ENCODE data around the gene WNT8B.
A peak's percentile ranks its signal among the peaks of the same experiment; 100 is the strongest.

The WNT8B gene

GRCh38 chr10:100462709-100463108, at the start of gene WNT8B:
Gene WNT8B (plus strand): TSS chr10:100463009. CDS start chr10:100463169, 160 bp downstream.
- no peak for DNase-seq

GRCh38 chr10:100413173-100413572, 49.6 kb upstream of the WNT8B start:
- no peak for DNase-seq

- DNase-seq: no peak
Measured at GRCh38 chr10:100419911-100420449, 42.8 kb upstream of the WNT8B start.

DNA sequence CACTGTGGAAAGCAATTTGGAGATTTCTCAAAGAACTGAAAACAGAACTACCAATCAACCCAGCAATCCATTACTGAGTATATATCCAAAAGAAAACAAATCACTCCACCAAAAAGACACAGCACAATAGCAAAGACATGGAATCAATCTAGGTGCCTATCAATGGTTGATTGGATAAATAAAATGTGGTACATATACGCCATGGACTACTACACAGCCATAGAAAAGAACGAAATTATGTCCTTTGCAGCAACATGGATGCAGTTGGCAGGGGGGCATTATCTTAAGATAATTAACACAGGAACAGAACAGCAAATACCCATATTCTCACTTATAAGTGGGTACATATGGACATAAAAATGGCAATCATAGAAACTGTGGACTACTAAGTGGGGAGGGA, 35.4 kb upstream of the WNT8B start:
- DNase-seq: no peak

- peak; percentile 57 for DNase-seq
Measured at GRCh38 chr10:100433253-100434240, 29.3 kb upstream of the WNT8B start.

- no peak for DNase-seq
Measured at GRCh38 chr10:100436255-100436654, 26.6 kb upstream of the WNT8B start.

DNA sequence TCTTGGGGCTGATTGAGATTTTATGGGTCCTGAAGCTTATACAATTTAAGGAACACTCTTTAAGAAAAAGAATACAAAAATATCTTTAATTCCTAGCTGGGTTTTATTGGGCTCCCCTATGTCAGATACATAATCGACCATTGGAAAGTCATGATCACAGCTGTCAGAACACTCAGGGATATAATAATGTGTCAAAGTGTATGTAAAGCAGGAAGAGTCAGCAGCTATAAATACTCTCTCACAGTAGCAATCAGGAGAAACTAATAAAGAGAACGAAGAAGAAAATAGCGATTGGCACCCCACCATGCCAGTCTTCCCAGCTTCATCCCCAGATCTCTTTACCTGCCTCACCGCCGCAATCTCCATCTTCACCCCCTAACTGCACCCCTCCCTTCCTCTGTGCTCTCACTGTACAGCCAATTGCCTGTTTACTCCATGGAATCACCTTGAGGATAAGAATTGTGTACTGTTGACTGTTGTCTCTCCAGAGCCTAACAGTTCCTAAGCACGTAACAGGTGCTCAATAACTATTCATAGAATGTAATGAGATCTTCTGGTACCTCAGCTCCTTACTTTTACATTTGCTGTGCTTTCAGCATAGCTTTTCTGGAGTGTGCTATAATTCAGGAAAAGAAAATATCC, 24.0 kb upstream of the WNT8B start:
- DNase-seq: no peak

DNA sequence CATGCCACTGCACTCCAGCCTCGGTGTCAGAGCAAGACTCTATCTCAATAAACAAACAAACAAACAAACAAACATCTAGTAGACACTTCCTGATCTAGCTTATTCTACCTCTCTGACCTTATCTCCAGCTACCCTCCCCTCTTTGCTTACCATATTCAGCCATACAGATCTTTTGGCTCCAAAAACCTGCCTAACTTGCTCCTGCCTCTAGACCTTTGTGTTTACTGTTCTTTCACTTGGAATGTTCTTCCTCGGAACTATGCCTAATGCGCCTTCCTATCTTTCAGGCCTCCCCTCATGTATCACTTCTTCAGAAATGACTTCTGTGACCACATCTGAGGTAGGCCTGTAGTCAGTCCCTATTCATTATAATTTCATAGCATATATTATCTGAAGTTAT, 20.3 kb upstream of the WNT8B start:
- no peak for DNase-seq

GRCh38 chr10:100446130-100446761, 16.6 kb upstream of the WNT8B start:
- DNase-seq: no peak

DNA sequence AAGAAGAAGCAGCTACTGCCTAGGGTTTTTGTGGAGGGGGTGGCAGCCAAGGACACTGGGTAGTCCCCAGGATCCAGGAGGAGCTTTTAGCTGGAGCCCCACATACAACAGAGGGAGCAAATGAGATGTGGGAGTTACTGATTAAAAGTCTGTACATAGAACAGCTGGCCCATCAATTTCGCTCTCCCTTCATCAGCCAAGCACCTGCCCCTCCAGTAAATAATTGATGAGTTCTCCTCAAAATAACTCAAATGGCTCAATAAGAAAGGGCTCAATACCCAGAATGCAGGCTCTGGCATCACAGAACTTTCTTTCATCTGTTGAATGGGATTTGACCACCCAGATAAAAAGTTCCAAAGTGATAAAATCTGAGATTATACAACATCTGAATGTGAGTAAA, 15.1 kb upstream of the WNT8B start:
- DNase-seq: no peak

DNA sequence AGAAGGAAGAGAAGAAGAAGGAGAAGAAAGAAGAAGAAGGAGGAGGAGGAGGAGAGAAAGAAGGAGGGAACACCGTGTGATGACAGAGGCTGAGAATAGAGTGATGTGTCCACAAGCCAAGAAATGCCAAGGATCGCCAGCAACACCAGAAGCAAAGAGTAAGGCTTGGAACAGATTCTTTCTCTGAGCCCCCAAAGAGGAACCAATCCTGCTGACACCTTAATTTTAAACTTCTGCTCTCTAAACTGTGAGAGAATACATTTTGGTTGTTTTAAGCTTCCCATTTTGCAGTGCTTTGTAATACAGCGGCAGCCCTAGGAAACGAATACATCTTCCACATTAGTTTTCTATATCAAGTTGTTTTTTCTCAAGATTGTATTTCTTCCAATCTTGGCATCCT, 13.9 kb upstream of the WNT8B start:
- no peak for DNase-seq

DNA sequence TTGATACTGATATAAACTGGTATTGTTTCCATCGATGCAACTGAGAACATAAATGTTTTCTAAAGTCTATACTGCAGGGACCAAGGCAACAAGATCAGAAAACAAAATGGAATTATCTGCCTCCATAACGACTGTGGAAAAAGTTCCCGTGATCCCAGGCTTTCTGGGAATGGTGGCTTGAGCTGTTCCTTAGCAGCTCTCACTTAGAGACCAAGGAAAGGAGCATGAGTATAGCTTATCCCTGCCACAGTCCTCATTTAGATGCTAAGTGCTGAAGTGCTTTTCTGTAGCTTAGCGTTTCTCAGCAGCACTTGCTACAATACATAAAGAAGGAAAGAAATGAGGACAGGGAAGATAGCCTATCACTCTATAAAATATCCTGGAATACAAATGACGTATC, 5.5 kb downstream of the WNT8B start:
- DNase-seq: no peak

DNA sequence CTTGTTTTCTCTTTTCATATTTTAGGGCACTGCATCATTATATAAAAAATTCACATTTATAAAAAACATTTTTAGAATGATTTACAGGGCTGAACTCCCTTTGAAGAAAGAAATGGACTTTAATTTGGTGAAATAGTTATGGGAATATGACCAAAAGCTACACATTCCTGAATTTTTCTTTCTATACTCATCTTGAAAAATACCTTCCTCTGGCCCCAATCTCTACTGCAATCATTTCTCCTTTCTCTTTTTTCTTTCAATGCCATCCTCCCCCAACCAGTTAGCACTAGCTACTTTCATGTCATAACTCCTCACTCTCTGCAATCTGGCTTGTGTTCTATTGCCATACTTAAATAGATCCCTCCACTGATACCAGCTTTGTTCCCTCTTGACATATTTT, 6.2 kb downstream of the WNT8B start:
- DNase-seq: no peak

DNA sequence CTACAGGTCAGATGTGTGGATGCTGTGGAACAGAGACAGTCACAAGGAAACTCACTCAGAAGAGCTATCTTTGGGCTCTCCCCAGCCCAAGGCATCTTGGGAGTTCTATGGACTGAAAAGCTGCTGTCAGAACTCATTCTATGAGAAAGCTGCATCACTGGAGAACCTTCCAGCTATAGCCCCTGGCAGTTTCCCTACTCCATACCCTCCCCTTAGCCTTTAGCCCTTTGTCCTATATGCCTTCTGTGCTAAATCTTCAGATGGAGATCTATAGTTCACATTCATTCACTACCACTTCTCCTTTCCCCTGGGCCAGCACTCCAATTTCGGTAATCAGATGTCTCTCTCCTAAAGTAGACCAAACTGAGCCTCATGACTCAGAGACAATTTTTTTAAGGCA, 6.9 kb downstream of the WNT8B start:
- DNase-seq: no peak

GRCh38 chr10:100470367-100470766, 7.6 kb downstream of the WNT8B start:
- DNase-seq: no peak

GRCh38 chr10:100477970-100478369, 15.2 kb downstream of the WNT8B start:
- DNase-seq: no peak

GRCh38 chr10:100479037-100479436, 16.2 kb downstream of the WNT8B start:
- no peak for DNase-seq

GRCh38 chr10:100480002-100480401, 17.2 kb downstream of the WNT8B start:
- DNase-seq: no peak

GRCh38 chr10:100481462-100482081, 18.8 kb downstream of the WNT8B start:
- peak; percentile 27 for DNase-seq

DNA sequence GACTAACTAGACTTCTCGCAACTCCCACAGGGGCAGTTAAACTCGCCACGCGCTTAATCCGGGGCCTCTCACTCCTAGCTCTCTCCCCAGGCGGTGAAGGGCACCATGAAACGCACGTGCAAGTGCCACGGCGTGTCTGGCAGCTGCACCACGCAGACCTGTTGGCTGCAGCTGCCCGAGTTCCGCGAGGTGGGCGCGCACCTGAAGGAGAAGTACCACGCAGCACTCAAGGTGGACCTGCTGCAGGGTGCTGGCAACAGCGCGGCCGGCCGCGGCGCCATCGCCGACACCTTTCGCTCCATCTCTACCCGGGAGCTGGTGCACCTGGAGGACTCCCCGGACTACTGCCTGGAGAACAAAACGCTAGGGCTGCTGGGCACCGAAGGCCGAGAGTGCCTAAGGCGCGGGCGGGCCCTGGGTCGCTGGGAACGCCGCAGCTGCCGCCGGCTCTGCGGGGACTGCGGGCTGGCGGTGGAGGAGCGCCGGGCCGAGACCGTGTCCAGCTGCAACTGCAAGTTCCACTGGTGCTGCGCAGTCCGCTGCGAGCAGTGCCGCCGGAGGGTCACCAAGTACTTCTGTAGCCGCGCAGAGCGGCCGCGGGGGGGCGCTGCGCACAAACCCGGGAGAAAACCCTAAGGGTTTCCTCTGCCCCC, 19.5 kb downstream of the WNT8B start:
- no peak for DNase-seq

- no peak for DNase-seq
Measured at GRCh38 chr10:100482834-100483185, 20.0 kb downstream of the WNT8B start.

GRCh38 chr10:100483876-100484666, 21.3 kb downstream of the WNT8B start:
- DNase-seq: no peak

Measured in NCI-H187 treated with DMSO at 0.1 percent for 48 hours (cell line).